Gastrocnemius medialis (tissue), 4 donors: ENCODE results near the gene LRSAM1.

Experiments used
- CTCF ChIP-seq, 5 experiments: fragments of 450-650 bp in 3 of 5; fragments of 200-600 bp in 2 of 5; sonication (generic) in 2 of 5; IDR thresholded peaks in 4 of 5; conservative IDR thresholded peaks in 1 of 5; 1 replicate in 4 of 5; 2 replicates in 1 of 5; pipeline ENCODE4 v1.5.1; 2016 to 2019; ENCODE audit warnings: antibody characterized with exemption in 5 of 5, mild to moderate bottlenecking in 3 of 5, moderate library complexity in 3 of 5
- POLR2A ChIP-seq, 2 donors: fragments of 450-650 bp; IDR thresholded peaks; one replicate each; pipeline ENCODE4 v1.6.1; 2017; ENCODE audit warnings: antibody characterized with exemption in 2 of 2, mild to moderate bottlenecking in 2 of 2, moderate library complexity in 2 of 2

- no peak for TF ChIP-seq CTCF (IDR thresholded peaks at IDR 0.05 in 4 of 5, conservative IDR thresholded peaks at IDR 0.05 in 1 of 5)
- no peak for TF ChIP-seq POLR2A (IDR thresholded peaks at IDR 0.05)
Measured at GRCh38 chr9:127526655-127527559, 75.6 kb downstream of the LRSAM1 start.
